GM06990 (cell line): Measurements from ENCODE around the gene SVIL.
"Not testable (repeated sequence)": the region's sequence is repeated elsewhere in the genome, so short reads cannot be mapped to it uniquely, and the experiment has no call there.

Experiments
- DNase-seq: peaks from one replicate; pipeline ENCODE4 v3.0.0-alpha.2; 2011; ENCODE audit not compliant: insufficient read length; ENCODE audit errors: extremely low read depth
- H3K27me3 ChIP-seq: replicated peaks from 2 replicates; pipeline ENCODE4 v1.6.0; 2011; ENCODE audit warnings: low read length; ENCODE audit not compliant: control insufficient read depth, insufficient read depth
- H3K36me3 ChIP-seq: 2 replicates; pipeline ENCODE4 v1.5.1; 2011; ENCODE audit warnings: low read length; ENCODE audit not compliant: control insufficient read depth, insufficient read depth
- H3K4me3 ChIP-seq: replicated peaks from 2 replicates; pipeline ENCODE4 v1.5.1; 2011; ENCODE audit warnings: low read depth, mild to moderate bottlenecking, control low read depth, low read length
- TF ChIP-seq, protein P1 (sequence below): IDR thresholded peaks from 2 replicates; pipeline ENCODE4 v1.5.1; 2011; ENCODE audit warnings: low read length, control low read depth, mild to moderate bottlenecking, inconsistent platforms; ENCODE audit not compliant: insufficient read depth, poor library complexity, severe bottlenecking

The SVIL gene

DNA sequence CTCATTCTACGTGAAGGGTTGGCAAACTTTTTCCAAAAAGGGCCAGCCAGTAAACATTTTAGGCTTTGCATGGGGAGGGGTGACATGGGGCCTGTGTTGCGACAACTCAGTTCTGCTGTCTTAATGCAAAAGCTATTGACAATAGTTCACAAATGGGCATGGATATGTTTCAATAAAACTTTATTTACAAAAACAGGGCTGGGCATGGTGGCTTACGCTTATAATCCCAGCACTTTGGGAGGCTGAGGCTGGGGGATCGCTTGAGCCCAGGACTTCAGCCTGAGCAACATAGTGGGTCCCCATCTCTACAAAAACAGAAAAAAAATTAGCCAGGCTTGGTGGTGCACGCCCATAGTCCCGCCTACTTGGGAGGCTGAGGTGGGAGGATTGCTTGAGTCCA, 141.1 kb downstream of the SVIL start:
- Histone ChIP-seq H3K36me3 (no peaks in the 10 kb centered on the region), H3K27me3 (no peaks in the 10 kb centered on the region), H3K4me3 (no peak overlapping the region)
- TF ChIP-seq, protein P1, sequence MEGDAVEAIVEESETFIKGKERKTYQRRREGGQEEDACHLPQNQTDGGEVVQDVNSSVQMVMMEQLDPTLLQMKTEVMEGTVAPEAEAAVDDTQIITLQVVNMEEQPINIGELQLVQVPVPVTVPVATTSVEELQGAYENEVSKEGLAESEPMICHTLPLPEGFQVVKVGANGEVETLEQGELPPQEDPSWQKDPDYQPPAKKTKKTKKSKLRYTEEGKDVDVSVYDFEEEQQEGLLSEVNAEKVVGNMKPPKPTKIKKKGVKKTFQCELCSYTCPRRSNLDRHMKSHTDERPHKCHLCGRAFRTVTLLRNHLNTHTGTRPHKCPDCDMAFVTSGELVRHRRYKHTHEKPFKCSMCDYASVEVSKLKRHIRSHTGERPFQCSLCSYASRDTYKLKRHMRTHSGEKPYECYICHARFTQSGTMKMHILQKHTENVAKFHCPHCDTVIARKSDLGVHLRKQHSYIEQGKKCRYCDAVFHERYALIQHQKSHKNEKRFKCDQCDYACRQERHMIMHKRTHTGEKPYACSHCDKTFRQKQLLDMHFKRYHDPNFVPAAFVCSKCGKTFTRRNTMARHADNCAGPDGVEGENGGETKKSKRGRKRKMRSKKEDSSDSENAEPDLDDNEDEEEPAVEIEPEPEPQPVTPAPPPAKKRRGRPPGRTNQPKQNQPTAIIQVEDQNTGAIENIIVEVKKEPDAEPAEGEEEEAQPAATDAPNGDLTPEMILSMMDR: no peak
- no peak for DNase-seq

DNA sequence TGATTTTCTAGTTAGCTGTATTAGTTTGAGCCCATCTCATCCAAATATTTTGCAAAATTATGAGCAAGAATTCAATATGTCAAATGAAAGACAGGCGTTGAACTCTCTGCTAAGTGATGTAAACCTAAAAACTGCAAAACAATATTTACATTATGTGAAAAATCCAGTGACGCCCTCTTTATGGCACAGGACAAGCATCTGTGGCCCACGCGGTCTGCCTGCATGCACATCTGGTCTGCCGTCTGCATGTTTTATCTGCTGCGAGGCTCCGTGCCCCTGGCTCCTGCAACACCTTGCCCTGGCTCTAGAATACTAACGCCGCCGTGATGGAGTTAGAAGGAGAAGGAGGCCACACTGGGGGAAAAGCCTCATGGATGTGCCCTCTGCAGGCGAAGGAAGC, 142.0 kb downstream of the SVIL start:
- TF ChIP-seq, protein P1: no peak
- Histone ChIP-seq H3K36me3 (no peaks in the 10 kb centered on the region), H3K27me3 (no peaks in the 10 kb centered on the region), H3K4me3 (no peak overlapping the region)
- no peak for DNase-seq

GRCh38 chr10:29491918-29492317, 142.9 kb downstream of the SVIL start:
- no peak for DNase-seq
- Histone ChIP-seq H3K36me3 (no peaks in the 10 kb centered on the region), H3K27me3 (no peaks in the 10 kb centered on the region), H3K4me3 (no peak overlapping the region)
- TF ChIP-seq, protein P1: no peak

DNA sequence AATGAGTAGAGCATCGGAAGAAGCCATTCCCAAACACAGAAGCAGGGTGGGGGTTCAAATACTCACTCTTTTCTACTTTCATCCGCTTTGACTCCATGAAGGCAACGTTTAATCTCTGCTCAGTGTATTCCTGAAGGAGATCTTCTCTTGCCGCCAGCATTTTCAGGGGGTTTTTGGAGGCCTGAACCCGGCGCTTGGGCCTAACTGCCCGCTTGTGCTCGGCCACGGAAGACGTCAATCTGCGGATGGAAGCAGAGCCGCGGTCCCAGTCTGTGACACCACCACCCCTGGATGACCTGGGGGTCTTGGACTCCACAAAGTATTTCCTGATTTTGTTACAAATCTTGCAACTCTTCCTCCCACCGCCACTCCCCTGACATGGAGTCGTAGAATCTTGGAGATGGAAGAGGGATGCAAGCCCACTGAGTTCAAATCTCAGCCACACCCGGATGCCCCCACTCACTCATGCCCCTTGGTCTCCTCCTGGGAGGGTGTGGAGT, 143.9 kb downstream of the SVIL start:
- not testable (repeated sequence) for DNase-seq, H3K36me3 ChIP-seq, H3K27me3 ChIP-seq, H3K4me3 ChIP-seq

DNA sequence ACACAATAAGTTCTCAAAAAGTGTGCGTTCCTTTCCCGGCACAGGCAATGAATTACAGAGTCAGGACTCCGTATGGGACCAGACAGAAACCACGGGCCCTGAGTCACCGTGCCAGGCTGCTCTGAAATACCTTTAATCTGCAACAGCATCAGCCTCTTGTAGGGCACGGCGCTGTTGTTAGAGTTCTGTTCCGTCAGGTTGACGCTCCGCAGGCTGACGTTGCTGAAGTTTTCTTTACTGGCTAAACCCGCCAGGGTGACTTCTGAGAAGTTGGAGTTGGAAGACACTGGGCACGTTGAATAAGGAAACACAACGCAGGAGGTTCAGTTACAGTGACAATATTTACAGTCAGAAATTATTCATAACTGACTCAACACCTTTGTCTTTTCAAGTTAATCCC, 146.3 kb downstream of the SVIL start:
- H3K36me3 ChIP-seq: not testable (repeated sequence)

GRCh38 chr10:29487884-29488266, 146.9 kb downstream of the SVIL start:
- H3K36me3 ChIP-seq, H3K4me3 ChIP-seq, H3K27me3 ChIP-seq, DNase-seq: not testable (repeated sequence)
- TF ChIP-seq, protein P1: peak; percentile 45

More for the DNA sequence above, 146.3 kb downstream of the SVIL start:
- not testable (repeated sequence) for H3K27me3 ChIP-seq, H3K4me3 ChIP-seq, DNase-seq

- not testable (repeated sequence) for H3K27me3 ChIP-seq, H3K36me3 ChIP-seq, DNase-seq, H3K4me3 ChIP-seq
These were observed 147.5 kb downstream of the SVIL start for GRCh38 chr10:29487032-29487883.
